HG03095 (cell line): ENCODE results near the gene KNDC1.

Experiments used
- ATAC-seq: cut with Tn5 transposase; IDR thresholded peaks from one replicate; pipeline ENCODE4 v1.9.1; 2021; ENCODE audit warnings: moderate library complexity; ENCODE audit not compliant: unreplicated experiment

The KNDC1 gene

GRCh38 chr10:133271521-133272300 lies 111.7 kb downstream of the KNDC1 start:
- no peak for ATAC-seq

- ATAC-seq = no peak
Measured at GRCh38 chr10:133272301-133272963, 112.4 kb downstream of the KNDC1 start.

GRCh38 chr10:133272964-133273420 lies 113.0 kb downstream of the KNDC1 start:
- no peak for ATAC-seq

GRCh38 chr10:133273534-133274143 lies 113.6 kb downstream of the KNDC1 start:
- no peak for ATAC-seq

DNA sequence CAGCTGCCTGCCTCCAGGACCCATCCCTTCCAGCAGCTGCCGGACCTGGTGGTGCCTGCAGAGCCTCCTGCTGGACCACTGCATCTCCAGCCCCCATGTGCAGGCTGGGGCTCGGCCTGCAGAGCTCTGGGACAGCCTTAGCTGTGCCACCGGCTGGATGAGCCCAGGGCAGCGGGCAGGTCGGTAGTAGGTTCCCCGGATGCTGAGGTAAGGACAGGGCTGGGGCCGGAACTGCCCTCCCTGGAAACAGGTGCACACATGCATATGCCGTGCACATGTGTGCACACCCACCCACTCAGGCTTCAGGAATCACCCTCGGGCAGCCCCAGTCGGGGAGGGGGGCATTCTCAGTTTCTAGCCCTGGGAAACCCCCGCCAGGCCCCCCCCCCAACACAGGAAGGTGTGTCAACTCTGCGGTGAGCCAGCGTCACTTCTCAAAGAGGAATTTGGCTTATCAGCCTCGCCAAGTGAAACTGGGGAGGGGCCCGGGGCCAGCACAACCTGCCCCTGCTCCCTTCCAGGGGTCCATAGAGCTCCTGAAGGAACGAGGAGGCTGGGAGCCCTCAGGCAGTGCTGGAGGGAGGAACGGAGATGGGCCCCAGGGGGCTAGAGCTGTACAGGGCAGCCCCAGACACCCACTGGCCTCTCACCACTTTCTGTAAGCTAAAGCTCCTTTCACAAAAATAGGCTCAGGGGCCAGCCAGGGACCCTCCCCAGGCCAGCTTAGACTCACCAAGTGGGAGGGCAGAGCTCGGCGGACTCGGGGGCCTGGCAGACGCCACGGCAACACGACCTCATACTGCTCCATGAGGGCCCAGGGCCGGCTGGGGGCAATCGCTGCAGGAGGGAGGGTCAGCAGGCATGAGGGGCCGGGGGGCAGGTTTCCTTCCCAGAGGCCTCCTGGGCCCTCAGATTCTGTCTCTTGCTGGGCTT lies 115.0 kb downstream of the KNDC1 start:
- ATAC-seq = peak; percentile 45

DNA sequence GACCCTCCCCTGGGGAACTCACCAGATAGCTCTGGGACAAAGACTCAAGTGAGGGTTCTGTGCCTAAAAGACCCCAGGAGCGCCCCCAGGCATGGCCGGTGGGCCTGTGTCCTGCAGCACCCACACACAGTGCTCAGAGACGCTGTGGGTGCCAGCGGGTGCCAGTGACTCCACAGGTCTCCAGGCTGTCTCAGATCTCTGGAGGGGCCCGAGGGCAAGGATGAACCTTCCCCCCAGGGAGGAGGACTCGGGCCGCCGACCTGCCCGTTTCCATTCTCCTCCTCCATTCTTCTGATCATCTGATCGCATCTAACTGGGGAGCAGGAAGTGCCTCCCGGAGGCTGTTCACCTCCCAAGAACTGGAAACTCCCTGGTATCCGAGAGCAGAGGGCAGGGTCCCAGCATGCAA lies 115.7 kb downstream of the KNDC1 start:
- peak; percentile 33 for ATAC-seq
